H9 (cell line): ENCODE results near the gene ZNF248. TPM values are rescaled to one million over a fixed set of nuclear protein-coding genes. Genes with fewer than 3 reads are reported as not detected.

Experiments
- DNase-seq: peaks from one replicate; pipeline ENCODE4 v3.0.0-alpha.2; 2017
- H2AFZ ChIP-seq: one replicate; pipeline ENCODE4 v1.6.1; 2013; ENCODE audit warnings: mild to moderate bottlenecking, low read length, control low read depth, moderate library complexity
- H2AK5ac ChIP-seq: 2 replicates; pipeline ENCODE4 v1.6.1; 2013; ENCODE audit warnings: low read length, control low read depth, mixed read lengths; ENCODE audit not compliant: insufficient read length
- H2BK120ac ChIP-seq: one replicate; pipeline ENCODE4 v1.6.1; 2013; ENCODE audit warnings: low read depth, mild to moderate bottlenecking, low read length, control low read depth, inconsistent platforms; ENCODE audit not compliant: poor library complexity, severe bottlenecking
- H2BK12ac ChIP-seq: 2 replicates; pipeline ENCODE4 v1.6.1; 2013; ENCODE audit warnings: low read length, control low read depth, mixed read lengths, low read depth; ENCODE audit not compliant: insufficient read length
- H2BK15ac ChIP-seq: 2 replicates; pipeline ENCODE4 v1.6.1; 2013; ENCODE audit warnings: low read depth, low read length, control low read depth
- H2BK20ac ChIP-seq: one replicate; pipeline ENCODE4 v1.6.1; 2013; ENCODE audit warnings: low read depth, mild to moderate bottlenecking, low read length, control low read depth, inconsistent platforms; ENCODE audit not compliant: poor library complexity, severe bottlenecking
- H2BK5ac ChIP-seq: 2 replicates; pipeline ENCODE4 v1.6.1; 2013; ENCODE audit warnings: low read length, control low read depth, mixed read lengths; ENCODE audit not compliant: insufficient read length
- H3K14ac ChIP-seq: 2 replicates; pipeline ENCODE4 v1.6.1; 2013; ENCODE audit warnings: low read length, control low read depth; ENCODE audit not compliant: insufficient read depth
- H3K18ac ChIP-seq: 2 replicates; pipeline ENCODE4 v1.6.1; 2013; ENCODE audit warnings: low read depth, mild to moderate bottlenecking, mixed read lengths, low read length, control low read depth; ENCODE audit not compliant: insufficient read length
- H3K23ac ChIP-seq: 2 replicates; pipeline ENCODE4 v1.6.1; 2013; ENCODE audit warnings: low read length, control low read depth, mixed read lengths, low read depth; ENCODE audit not compliant: insufficient read length
- H3K23me2 ChIP-seq: 2 replicates; pipeline ENCODE4 v1.6.1; 2013; ENCODE audit warnings: low read depth, mild to moderate bottlenecking, mixed read lengths, low read length, control low read depth; ENCODE audit not compliant: insufficient read length, poor library complexity, severe bottlenecking
- H3K27ac ChIP-seq: 2 replicates; pipeline ENCODE4 v1.5.1; 2013; ENCODE audit warnings: low read length, control low read depth, mixed read lengths, low read depth; ENCODE audit not compliant: insufficient read length
- H3K27me3 ChIP-seq: 2 replicates; pipeline ENCODE4 v1.6.1; 2013; ENCODE audit warnings: low read length, control low read depth, inconsistent platforms; ENCODE audit not compliant: insufficient read depth
- H3K4ac ChIP-seq: 2 replicates; pipeline ENCODE4 v1.6.1; 2013; ENCODE audit warnings: low read depth, mild to moderate bottlenecking, control low read depth, inconsistent platforms, low read length, moderate library complexity
- H3K4me1 ChIP-seq: 2 replicates; pipeline ENCODE4 v1.6.1; 2013; ENCODE audit warnings: low read length, control low read depth, inconsistent platforms; ENCODE audit not compliant: insufficient read depth
- H3K4me2 ChIP-seq: 2 replicates; pipeline ENCODE4 v1.6.1; 2013; ENCODE audit warnings: low read length, control low read depth, mixed read lengths; ENCODE audit not compliant: insufficient read length, insufficient read depth
- H3K56ac ChIP-seq: 2 replicates; pipeline ENCODE4 v1.6.1; 2013; ENCODE audit warnings: low read depth, mild to moderate bottlenecking, mixed read lengths, low read length, control low read depth; ENCODE audit not compliant: insufficient read length
- H3K79me1 ChIP-seq: 2 replicates; pipeline ENCODE4 v1.6.1; 2013; ENCODE audit warnings: low read depth, mild to moderate bottlenecking, moderate library complexity, low read length, control low read depth, inconsistent platforms; ENCODE audit not compliant: insufficient read depth, poor library complexity, severe bottlenecking
- H3K79me2 ChIP-seq: 2 replicates; pipeline ENCODE4 v1.6.1; 2013; ENCODE audit warnings: low read length, control low read depth, inconsistent platforms; ENCODE audit not compliant: insufficient read depth
- H3K9ac ChIP-seq: 2 replicates; pipeline ENCODE4 v1.6.1; 2013; ENCODE audit warnings: low read length, control low read depth, mixed read lengths; ENCODE audit not compliant: insufficient read length; ENCODE audit errors: extremely low read depth
- H3K9me3 ChIP-seq: one replicate; pipeline ENCODE4 v1.6.1; 2013; ENCODE audit warnings: low read depth, low read length, inconsistent platforms; ENCODE audit not compliant: control insufficient read depth
- H3T11ph ChIP-seq: one replicate; pipeline ENCODE4 v1.6.1; 2013; ENCODE audit warnings: mild to moderate bottlenecking, low read length, control low read depth, inconsistent platforms
- H4K20me1 ChIP-seq: one replicate; pipeline ENCODE4 v1.6.1; 2013; ENCODE audit not compliant: control insufficient read depth, insufficient read length, insufficient read depth
- H4K5ac ChIP-seq: 2 replicates; pipeline ENCODE4 v1.6.1; 2013; ENCODE audit warnings: low read depth, mild to moderate bottlenecking, mixed read lengths, low read length, control low read depth; ENCODE audit not compliant: insufficient read length
- H4K8ac ChIP-seq: replicated peaks from 2 replicates; pipeline ENCODE4 v1.6.1; 2013; ENCODE audit warnings: low read length, control low read depth, mixed read lengths, low read depth; ENCODE audit not compliant: insufficient read length
- H4K91ac ChIP-seq: 2 replicates; pipeline ENCODE4 v1.6.1; 2013; ENCODE audit warnings: low read depth, mild to moderate bottlenecking, moderate library complexity, mixed read lengths, low read length, control low read depth; ENCODE audit not compliant: insufficient read length
- H3K27ac Mint-ChIP-seq, 3 experiments: 2 replicates in 2 of 3; 3 replicates in 1 of 3; pipeline ENCODE4 v1.8.0; 2020 to 2021; ENCODE audit warnings: mixed read lengths in 3 of 3, mild to moderate bottlenecking in 1 of 3, moderate library complexity in 1 of 3
- H3K27me3 Mint-ChIP-seq: 2 replicates; pipeline ENCODE4 v1.8.0; 2021; ENCODE audit warnings: low read depth, mild to moderate bottlenecking, moderate library complexity, mixed read lengths
- H3K36me3 Mint-ChIP-seq, 3 experiments: 2 replicates in 2 of 3; 3 replicates in 1 of 3; pipeline ENCODE4 v1.8.0; 2020 to 2021; ENCODE audit warnings: low read depth in 3 of 3, mixed read lengths in 3 of 3; ENCODE audit not compliant: insufficient read depth in 1 of 3
- H3K4me1 Mint-ChIP-seq, 2 experiments: 2 replicates each; pipeline ENCODE4 v1.8.0; 2020; ENCODE audit warnings: mixed read lengths in 2 of 2
- H3K4me3 Mint-ChIP-seq, 2 experiments: 2 replicates in 1 of 2; 3 replicates in 1 of 2; pipeline ENCODE4 v1.8.0; 2020 to 2021; ENCODE audit warnings: mild to moderate bottlenecking in 2 of 2, mixed read lengths in 2 of 2, moderate library complexity in 1 of 2
- H3K9me3 Mint-ChIP-seq, 2 experiments: 2 replicates in 1 of 2; 3 replicates in 1 of 2; pipeline ENCODE4 v1.8.0; 2020; ENCODE audit warnings: mild to moderate bottlenecking in 2 of 2, mixed read lengths in 2 of 2, moderate library complexity in 1 of 2
- CTCF ChIP-seq: fragments of 200-600 bp; sonication (generic); conservative IDR thresholded peaks from 3 replicates; pipeline ENCODE4 v1.8.0; 2021; ENCODE audit warnings: antibody characterized with exemption, mild to moderate bottlenecking
- WGBS: extraction: QIAGEN DNeasy Blood & Tissue Kit; methylation state at CpG from one replicate; pipeline ENCODE4 v1.1.7; 2013; ENCODE audit warnings: missing lambda C conversion rate, low lambda C conversion rate, mixed read lengths; ENCODE audit not compliant: insufficient read length; ENCODE audit errors: extremely low coverage; 5-methylcytosine and 5-hydroxymethylcytosine counted together
- total RNA-seq: library from RNA; stranded (reverse); gene quantifications from 2 replicates; pipeline ENCODE4 v1.2.1, GENCODE V29; 2021

The ZNF248 gene
- total RNA-seq, 1 experiment from 2014 or later, result 5.4 TPM

- Mint-ChIP-seq H3K9me3 (peaks cover 78 to 86% of the 10 kb centered on the region in 2 experiments), H3K27ac (no peak overlapping the region), H3K27me3 (no peaks in the 10 kb centered on the region; the same call in 1 of the 2 replicates), H3K4me1 (no peaks in the 10 kb centered on the region), H3K36me3 (peaks cover 4 to 28% (median 4%) of the 10 kb centered on the region in 3 experiments; a peak in 4 of 7 replicates), H3K4me3 (no peak overlapping the region)
- Histone ChIP-seq H2BK12ac (no peak overlapping the region), H4K5ac (no peak overlapping the region), H2BK20ac (no peak overlapping the region), H3K14ac (no peak overlapping the region), H3K18ac (no peak overlapping the region), H3K23ac (no peak overlapping the region), H3K9ac (no peak overlapping the region), H3T11ph (no peak overlapping the region), H2AFZ (no peak overlapping the region), H4K20me1 (no peaks in the 10 kb centered on the region), H3K27ac (no peak overlapping the region), H3K4ac (no peak overlapping the region), H2BK120ac (no peak overlapping the region), H3K79me1 (no peaks in the 10 kb centered on the region), H3K27me3 (no peaks in the 10 kb centered on the region), H2AK5ac (no peak overlapping the region), H3K4me2 (no peak overlapping the region), H3K4me1 (no peaks in the 10 kb centered on the region), H3K56ac (no peak overlapping the region), H3K79me2 (no peaks in the 10 kb centered on the region), H4K91ac (no peak overlapping the region), H4K8ac (no peak overlapping the region), H2BK5ac (no peak overlapping the region), H2BK15ac (no peak overlapping the region), H3K9me3 (peaks cover 24% of the 10 kb centered on the region), H3K23me2 (no peaks in the 10 kb centered on the region)
- DNase-seq, result no peak
- WGBS, result no CpG with 5 or more reads among the region's 2 CpGs
- TF ChIP-seq CTCF, result no peak
Observed at GRCh38 chr10:37734971-37735370, 122.4 kb downstream of the ZNF248 start.

Other genes with a start within 250 kb of the ZNF248 start
- 0.83 TPM in 2 replicates for gene ZNF25, start 119.0 kb upstream of the ZNF248 start, total RNA-seq
- 42.7 and 45.2 TPM in 2 replicates for gene ZNF33A, start 153.1 kb upstream of the ZNF248 start, total RNA-seq
- 9.5 and 11.8 TPM in 2 replicates for gene ZNF37A, start 236.7 kb upstream of the ZNF248 start, total RNA-seq